Daoy (cell line): ENCODE results near the gene SLC38A5. TPM values are rescaled to one million over a fixed set of nuclear protein-coding genes. Genes with fewer than 3 reads are reported as not detected.

Experiments
- DNase-seq: peaks from one replicate; pipeline ENCODE4 v3.0.0-alpha.2; 2015; ENCODE audit warnings: low read depth
- total RNA-seq: library from RNA; depleted of rRNA; stranded (reverse); fragments of >200 nt; shearing (Covaris generic); gene quantifications from 2 replicates; pipeline ENCODE4 v1.2.3, GENCODE V29; 2014

SLC38A5 gene
- total RNA-seq, 1 experiment from 2014 or later, result not detected

DNA sequence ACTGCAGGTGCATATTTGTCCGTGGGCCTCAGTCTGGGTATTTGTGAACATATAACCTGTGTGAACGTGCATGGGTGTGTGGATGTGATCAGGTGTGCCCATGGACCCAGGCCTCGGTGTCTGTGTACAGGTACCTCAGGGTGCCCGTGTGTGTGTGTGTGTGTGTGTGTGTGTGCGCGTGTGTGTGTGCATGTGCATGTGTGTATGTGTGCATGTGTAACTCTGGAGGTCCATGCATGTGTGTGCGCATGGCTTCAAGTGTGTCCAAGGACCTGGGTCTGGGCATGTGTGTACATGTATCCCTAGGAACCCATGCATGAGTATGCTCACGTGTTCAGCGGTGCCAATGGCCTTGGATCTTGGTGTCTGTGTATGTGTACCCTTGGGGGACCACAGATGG is 21.7 kb upstream of the SLC38A5 start:
- no peak for DNase-seq

GRCh38 chrX:48490661-48491060 is 20.6 kb upstream of the SLC38A5 start:
- no peak for DNase-seq

- no peak for DNase-seq
These were observed 19.8 kb upstream of the SLC38A5 start for GRCh38 chrX:48489892-48490291.

GRCh38 chrX:48489296-48489695 is 19.2 kb upstream of the SLC38A5 start:
- no peak for DNase-seq

DNA sequence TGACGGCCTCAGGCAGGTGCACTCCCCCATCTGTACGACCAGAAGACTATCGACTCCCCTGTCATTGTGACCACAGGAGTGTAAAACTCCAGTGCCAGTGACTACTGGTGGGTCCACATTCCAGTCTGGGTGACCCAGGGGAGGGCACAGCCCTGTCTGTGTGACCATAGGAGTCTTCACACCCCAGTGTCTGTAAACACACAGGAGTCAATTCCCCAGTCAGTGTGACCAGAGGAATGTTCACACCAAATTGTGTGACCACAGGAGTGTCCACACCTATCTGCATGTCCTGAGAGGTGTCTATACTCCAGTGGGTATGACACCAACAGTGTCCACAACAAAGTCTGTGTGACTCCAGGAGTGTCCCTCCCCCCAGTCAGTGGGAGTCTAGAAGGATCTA is 18.0 kb upstream of the SLC38A5 start:
- no peak for DNase-seq

DNA sequence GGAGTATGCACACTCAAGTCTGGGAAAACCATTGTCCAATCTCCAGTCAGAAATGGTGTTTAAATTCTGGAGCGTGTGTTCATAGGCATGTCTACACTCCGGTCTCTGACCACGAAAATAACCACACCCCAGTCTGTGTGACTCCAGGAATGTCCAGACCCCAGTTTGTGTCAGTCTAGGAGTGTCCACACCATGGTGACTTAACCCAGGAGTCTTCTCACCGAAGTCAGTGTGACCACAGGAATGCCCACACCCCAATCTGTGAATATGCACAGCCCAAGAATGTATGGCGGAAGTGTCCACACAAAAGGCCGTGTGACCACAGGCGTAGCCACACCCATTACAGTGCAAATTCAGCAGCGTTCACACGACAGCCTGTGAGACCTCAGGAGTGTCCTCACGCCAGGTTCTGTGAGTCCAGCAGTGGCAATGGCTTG is 17.3 kb upstream of the SLC38A5 start:
- peak; percentile 91 for DNase-seq

DNA sequence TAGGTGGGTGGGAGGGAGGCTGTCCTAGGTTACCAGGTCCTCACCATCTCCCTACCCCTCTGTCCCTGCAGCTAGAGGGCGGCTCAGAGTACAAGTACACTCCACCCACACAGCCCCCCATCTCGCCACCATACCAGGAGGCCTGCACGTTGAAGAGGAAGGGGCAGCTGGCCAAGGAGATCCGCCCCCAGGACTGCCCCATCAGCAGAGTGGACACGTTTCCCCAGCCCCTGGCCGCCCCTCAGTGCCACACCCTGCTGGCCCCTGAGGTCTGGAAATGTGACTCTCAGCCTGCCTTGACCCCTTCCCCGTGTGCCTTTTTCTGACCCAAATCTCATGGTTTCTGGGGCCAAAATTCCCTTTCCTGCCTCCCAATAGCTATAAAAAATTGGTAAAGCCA is 12.5 kb upstream of the SLC38A5 start:
- DNase-seq, result no peak

- DNase-seq, result no peak
These were observed 10.5 kb upstream of the SLC38A5 start for GRCh38 chrX:48480583-48480982.

DNA sequence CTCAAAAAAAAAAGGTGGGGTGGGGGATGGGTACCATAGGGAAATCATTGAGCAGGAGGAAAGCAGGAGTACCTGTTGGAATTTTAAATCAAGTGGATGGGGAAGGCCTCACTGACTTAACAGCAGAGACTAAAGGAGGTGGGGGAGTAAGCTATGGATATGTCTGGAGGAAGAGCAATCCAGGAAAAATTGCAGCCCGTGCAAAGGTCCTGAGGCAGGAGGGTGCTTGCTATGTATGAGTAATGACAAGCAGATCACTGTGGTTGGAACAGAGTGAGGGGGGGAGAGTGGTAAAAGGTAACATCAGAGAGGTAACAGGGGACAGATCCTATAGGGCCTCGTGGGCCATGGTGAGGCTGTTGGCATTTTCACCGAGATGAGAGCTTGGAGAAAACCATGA is 10.1 kb upstream of the SLC38A5 start:
- no peak for DNase-seq

DNA sequence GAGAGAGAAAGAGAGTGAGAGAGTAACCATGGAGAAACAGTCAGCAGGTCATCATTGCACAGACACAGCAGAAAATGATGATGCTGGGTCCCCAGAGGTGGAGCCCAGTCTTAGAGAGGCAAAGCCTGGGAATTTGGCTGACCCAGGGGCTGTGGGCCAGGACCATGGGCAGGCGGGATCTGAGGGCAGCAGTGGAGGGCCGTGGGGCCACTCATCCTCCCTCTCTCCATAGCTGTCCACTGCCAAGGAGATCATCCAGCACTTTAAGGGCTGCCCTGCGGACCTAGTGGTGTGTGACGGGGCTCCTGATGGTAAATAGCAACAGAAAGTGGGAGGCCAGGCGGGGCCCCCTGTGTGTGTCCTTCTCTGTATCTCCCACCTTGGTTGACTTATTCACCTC is 8.7 kb upstream of the SLC38A5 start:
- no peak for DNase-seq

GRCh38 chrX:48477960-48478755 is 8.1 kb upstream of the SLC38A5 start:
- no peak for DNase-seq

DNA sequence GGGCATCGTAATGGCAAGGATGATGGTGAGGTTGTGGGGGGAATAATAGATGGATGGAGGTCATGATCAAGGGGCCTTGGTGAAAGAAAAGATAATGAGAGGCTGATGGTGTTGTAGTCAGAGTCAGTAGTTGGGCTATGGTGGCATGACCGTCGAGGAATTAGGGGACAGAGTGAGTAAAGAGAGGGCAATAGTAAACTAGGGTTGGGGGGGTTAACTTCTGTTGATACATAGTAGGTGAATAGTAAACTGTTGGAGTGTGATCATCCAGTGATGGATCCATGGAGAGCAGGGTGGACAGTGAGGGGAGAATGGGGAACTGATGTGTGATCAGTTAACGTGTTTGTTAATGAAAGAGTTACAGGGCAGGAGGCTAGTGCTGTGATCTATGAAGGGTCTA is 6.9 kb upstream of the SLC38A5 start:
- no peak for DNase-seq

DNA sequence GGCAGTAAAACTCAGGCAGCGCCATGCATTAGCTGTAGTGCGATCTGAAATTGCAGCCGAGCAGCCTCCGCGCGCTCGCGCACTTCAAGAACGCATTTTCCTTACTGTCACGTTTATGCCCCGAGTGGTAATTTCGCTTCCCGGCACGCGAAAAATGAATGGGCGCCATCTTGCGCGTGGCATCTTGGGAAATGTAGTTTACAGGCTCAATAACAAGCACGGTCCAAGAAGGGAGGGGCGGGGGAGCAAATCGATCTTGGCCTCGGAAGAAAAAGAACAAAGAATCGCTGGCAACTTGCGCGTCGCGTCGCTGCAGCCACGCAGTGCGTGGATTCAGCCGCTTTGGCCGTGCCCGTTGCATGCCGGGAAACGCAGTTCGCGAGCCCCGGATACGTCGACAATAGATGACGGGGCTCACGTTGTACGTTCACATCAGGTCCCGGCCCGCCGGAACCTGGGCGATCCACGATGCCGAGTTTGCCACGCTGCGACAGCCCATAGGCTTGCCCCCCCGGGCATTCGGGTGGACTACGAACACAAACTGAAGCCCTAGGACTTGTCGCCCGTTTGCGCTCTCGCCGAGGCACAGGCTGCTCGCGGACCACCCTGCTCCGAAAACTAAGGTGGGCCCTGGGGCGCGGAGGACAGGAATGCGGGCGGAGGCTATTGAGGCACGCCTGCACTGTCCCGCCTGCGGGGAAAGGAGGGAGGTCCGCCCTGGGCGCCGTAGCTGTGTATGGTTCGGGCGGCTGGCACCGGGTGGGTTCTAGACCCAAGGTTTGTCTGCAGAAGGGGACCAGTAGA is 5.9 kb upstream of the SLC38A5 start, which contains the start of gene FTSJ1:
TSS of gene FTSJ1 (plus strand) at position 426 of the 804 bp plus-strand sequence. CDS start 1,849 bp downstream, outside the sequence.
- DNase-seq, result peak; percentile 90

- no peak for DNase-seq
These were observed 5.2 kb upstream of the SLC38A5 start for GRCh38 chrX:48475296-48475695.

GRCh38 chrX:48474581-48474980 is 4.5 kb upstream of the SLC38A5 start:
- no peak for DNase-seq

- DNase-seq, result peak; percentile 15
These were observed 4.1 kb upstream of the SLC38A5 start for GRCh38 chrX:48474127-48474526.

DNA sequence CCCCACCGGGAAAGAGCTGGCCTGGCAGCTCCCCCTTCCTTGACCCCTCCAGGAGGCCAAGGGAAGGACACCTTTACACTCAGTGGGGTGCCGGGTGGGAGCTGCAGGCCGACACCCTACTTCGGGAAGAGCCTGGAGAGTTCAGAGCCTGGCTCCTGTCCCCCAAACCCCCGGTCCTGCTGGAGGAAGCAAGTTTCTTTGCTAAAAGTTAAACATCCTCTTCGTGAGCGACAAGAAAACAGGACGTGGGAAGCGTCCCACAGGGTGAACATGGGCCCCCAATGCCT is 3.6 kb upstream of the SLC38A5 start:
- no peak for DNase-seq

DNA sequence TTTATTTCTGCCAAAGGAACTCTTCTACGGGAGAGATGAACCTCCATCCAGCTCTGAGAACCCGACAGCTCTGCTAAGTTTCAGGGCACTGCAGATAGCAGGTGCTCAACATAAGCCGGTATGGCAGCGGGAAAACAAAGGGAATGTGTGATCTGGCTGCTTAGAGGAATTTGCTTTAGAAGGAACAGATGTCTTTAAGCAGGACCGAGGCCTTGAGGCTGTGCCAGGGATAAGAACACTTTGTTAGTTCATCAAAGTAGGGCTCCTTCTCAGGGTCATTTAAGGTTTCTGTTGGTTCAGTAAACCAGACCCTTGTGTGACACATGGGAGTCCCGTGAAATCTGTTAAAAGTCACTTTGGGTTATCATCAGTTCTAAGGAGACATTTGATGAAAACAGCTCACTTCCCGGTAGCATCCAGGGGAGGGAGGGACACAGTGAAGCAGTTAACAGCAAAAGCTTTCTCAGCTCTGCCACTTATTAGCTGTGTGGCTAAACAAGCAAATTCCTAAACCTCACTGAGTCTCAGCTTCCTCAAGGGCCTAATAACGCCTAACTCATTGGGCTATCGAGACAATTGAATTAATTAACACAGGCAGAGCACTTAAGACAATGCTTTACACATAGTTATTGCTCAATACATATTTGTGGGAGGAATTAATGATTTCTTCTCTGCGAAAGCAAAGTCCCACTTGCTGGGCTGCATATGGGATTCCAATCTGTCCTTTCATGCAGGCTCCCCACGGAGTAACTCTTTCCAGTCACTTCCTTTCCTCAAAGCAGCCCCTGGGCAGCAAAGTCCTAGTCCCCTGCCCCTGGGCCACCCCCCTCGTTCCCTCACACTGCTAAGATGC is 3.0 kb upstream of the SLC38A5 start:
- no peak for DNase-seq

DNA sequence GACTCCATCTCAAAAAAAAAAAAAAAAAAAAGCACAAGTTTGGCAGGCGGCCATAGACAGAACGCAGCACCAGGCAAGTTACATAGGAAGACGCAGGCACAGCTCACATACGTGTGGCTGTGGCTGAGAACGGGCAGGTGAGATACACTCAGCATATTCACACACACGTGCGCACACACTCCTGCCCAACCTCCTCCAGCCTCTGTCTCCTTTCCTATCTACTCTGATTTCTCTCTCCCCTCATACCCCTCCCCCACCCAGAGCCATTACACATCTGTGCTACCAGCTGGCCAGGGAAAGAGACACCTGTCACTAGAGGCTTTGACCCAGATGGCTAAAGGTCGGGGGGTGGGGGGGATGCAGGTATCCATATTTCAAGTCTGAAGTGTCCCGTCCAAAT is 2.2 kb upstream of the SLC38A5 start:
- no peak for DNase-seq

GRCh38 chrX:48471504-48471903 is 1.4 kb upstream of the SLC38A5 start:
- DNase-seq, result no peak

DNA sequence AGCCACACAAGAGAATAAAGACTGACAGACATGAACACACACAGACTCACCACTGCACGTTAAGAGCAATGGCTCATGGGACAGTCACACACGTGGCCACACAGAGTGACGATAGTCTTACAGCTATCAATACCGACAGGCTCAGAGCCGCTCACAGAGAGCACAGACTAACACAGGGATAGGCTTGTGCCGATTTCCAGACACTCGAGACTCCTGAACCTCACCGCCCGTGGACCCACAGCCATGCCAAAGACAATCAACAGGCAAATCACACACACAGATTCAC is 716 bp upstream of the SLC38A5 start:
- DNase-seq, result no peak
